ENCODE results near the gene RAI1.

RAI1 gene

GRCh38 chr17:17708816-17709215 lies 27.6 kb downstream of the RAI1 start:
- no peak overlapping the region for H3K4me3 ChIP-seq (replicated peaks in 1 of 2; ENCODE audit: low read depth in 2 of 2, low read length in 2 of 2)
- TF ChIP-seq CTCF (IDR thresholded peaks at IDR 0.05; ENCODE audit: low read depth, low read length): no peak
- DNase-seq (ENCODE audit: low read depth in 2 of 2): no peak

- no peak for TF ChIP-seq CTCF (IDR thresholded peaks at IDR 0.05; ENCODE audit: low read depth, low read length)
These were observed 28.6 kb downstream of the RAI1 start for GRCh38 chr17:17709815-17710321.

GRCh38 chr17:17710355-17710727 lies 29.1 kb downstream of the RAI1 start:
- no peak for TF ChIP-seq CTCF (IDR thresholded peaks at IDR 0.05; ENCODE audit: low read depth, low read length)
- DNase-seq (ENCODE audit: low read depth in 2 of 2): no peak
- H3K4me3 ChIP-seq (replicated peaks in 1 of 2; ENCODE audit: low read depth in 2 of 2, low read length in 2 of 2): no peak overlapping the region

More at GRCh38 chr17:17709815-17710321, 28.6 kb downstream of the RAI1 start:
- no peak overlapping the region for H3K4me3 ChIP-seq (replicated peaks in 1 of 2; ENCODE audit: low read depth in 2 of 2, low read length in 2 of 2)
- no peak for DNase-seq (ENCODE audit: low read depth in 2 of 2)

GRCh38 chr17:17710728-17711541 lies 29.7 kb downstream of the RAI1 start:
- no peak overlapping the region for H3K4me3 ChIP-seq (replicated peaks in 1 of 2; ENCODE audit: low read depth in 2 of 2, low read length in 2 of 2)
- no peak for TF ChIP-seq CTCF (IDR thresholded peaks at IDR 0.05; ENCODE audit: low read depth, low read length)
- peak; percentile 83 to 88 for DNase-seq (ENCODE audit: low read depth in 2 of 2)

- DNase-seq (ENCODE audit: low read depth in 2 of 2): no peak
- no peak overlapping the region for H3K4me3 ChIP-seq (replicated peaks in 1 of 2; ENCODE audit: low read depth in 2 of 2, low read length in 2 of 2)
- TF ChIP-seq CTCF (IDR thresholded peaks at IDR 0.05; ENCODE audit: low read depth, low read length): no peak
These were observed 30.4 kb downstream of the RAI1 start for GRCh38 chr17:17711641-17712162.

- no peak for TF ChIP-seq CTCF (IDR thresholded peaks at IDR 0.05; ENCODE audit: low read depth, low read length)
- no peak overlapping the region for H3K4me3 ChIP-seq (replicated peaks in 1 of 2; ENCODE audit: low read depth in 2 of 2, low read length in 2 of 2)
These were observed 31.1 kb downstream of the RAI1 start for GRCh38 chr17:17712268-17712924.

More at GRCh38 chr17:17712268-17712924, 31.1 kb downstream of the RAI1 start:
- DNase-seq (ENCODE audit: low read depth in 2 of 2): peak; percentile 86 to 95
